Keratinocyte (primary cell): ENCODE measurements around the gene ATXN7. TPM values are rescaled to one million over a fixed set of nuclear protein-coding genes. Genes with fewer than 3 reads are reported as not detected.

Experiments used
- DNase-seq: peaks from one replicate; pipeline ENCODE4 v3.0.0-alpha.2; 2011; ENCODE audit warnings: low read depth, missing footprints, low spot score
- FAIRE-seq: peaks from 2 replicates; lab custom pipeline; 2011; peaks lifted over from hg19 to GRCh38; lab: Jason Lieb, UNC
- H2AFZ ChIP-seq: 2 replicates; pipeline ENCODE4 v1.6.0; 2012; ENCODE audit warnings: low read length, control low read depth, inconsistent platforms; ENCODE audit not compliant: control insufficient read depth
- H3K27ac ChIP-seq: 2 replicates; pipeline ENCODE4 v1.5.1; 2011; ENCODE audit warnings: low read length; ENCODE audit not compliant: control insufficient read depth, insufficient read depth
- H3K27me3 ChIP-seq: 3 replicates; pipeline ENCODE4 v1.6.0; 2011; ENCODE audit warnings: low read length; ENCODE audit not compliant: control insufficient read depth, insufficient read depth; ENCODE audit errors: extremely low read depth
- H3K36me3 ChIP-seq, 2 experiments: 2 replicates in 1 of 2; 3 replicates in 1 of 2; pipeline ENCODE4 v1.5.1; 2011; ENCODE audit warnings: low read length in 2 of 2, mild to moderate bottlenecking in 1 of 2; ENCODE audit not compliant: control insufficient read depth in 2 of 2, insufficient read depth in 2 of 2; ENCODE audit errors: extremely low read depth in 1 of 2
- H3K4me1 ChIP-seq: 3 replicates; pipeline ENCODE4 v1.5.1; 2011; ENCODE audit warnings: low read length; ENCODE audit not compliant: control insufficient read depth, insufficient read depth; ENCODE audit errors: extremely low read depth
- H3K4me2 ChIP-seq: 3 replicates; pipeline ENCODE4 v1.6.0; 2011; ENCODE audit warnings: low read depth, low read length; ENCODE audit not compliant: control insufficient read depth, insufficient read depth; ENCODE audit errors: extremely low read depth
- H3K4me3 ChIP-seq, 3 experiments: fragments of 200-600 bp in 1 of 3; sonication (generic) in 1 of 3; 2 replicates in 2 of 3; 3 replicates in 1 of 3; pipeline ENCODE4 v1.5.1; 2011 to 2016; ENCODE audit warnings: low read length in 3 of 3, mild to moderate bottlenecking in 3 of 3, control low read depth in 2 of 3, inconsistent platforms in 1 of 3, low read depth in 1 of 3, mixed read lengths in 1 of 3, mixed run types in 1 of 3, moderate library complexity in 1 of 3; ENCODE audit not compliant: control insufficient read depth in 2 of 3, insufficient read depth in 2 of 3; ENCODE audit errors: extremely low read depth in 1 of 3
- H3K79me2 ChIP-seq: 2 replicates; pipeline ENCODE4 v1.6.0; 2012; ENCODE audit warnings: low read length; ENCODE audit not compliant: control insufficient read depth, insufficient read depth
- H3K9ac ChIP-seq: 3 replicates; pipeline ENCODE4 v1.6.0; 2011; ENCODE audit warnings: low read length; ENCODE audit not compliant: control insufficient read depth, insufficient read depth; ENCODE audit errors: extremely low read depth
- H3K9me1 ChIP-seq: 3 replicates; pipeline ENCODE4 v1.6.0; 2011; ENCODE audit warnings: low read length; ENCODE audit not compliant: control insufficient read depth, insufficient read depth; ENCODE audit errors: extremely low read depth
- H3K9me3 ChIP-seq: 2 replicates; pipeline ENCODE4 v1.5.1; 2012; ENCODE audit warnings: low read depth, low read length; ENCODE audit not compliant: control insufficient read depth
- H4K20me1 ChIP-seq: 3 replicates; pipeline ENCODE4 v1.6.0; 2011; ENCODE audit warnings: low read length; ENCODE audit not compliant: control insufficient read depth, insufficient read depth; ENCODE audit errors: extremely low read depth
- CTCF ChIP-seq, 3 experiments: IDR thresholded peaks in 1 of 3; conservative IDR thresholded peaks in 1 of 3; optimal IDR thresholded peaks in 1 of 3; 2 replicates in 2 of 3; 3 replicates in 1 of 3; pipeline versions ENCODE3 to v1.5.1; 2011; ENCODE audit warnings: low read length in 3 of 3, mild to moderate bottlenecking in 3 of 3, moderate library complexity in 2 of 3, control low read depth in 1 of 3, inconsistent platforms in 1 of 3; ENCODE audit not compliant: insufficient read depth in 2 of 3; ENCODE audit errors: extremely low read depth in 1 of 3
- EZH2 ChIP-seq: IDR thresholded peaks from one replicate; pipeline ENCODE4 v1.6.1; 2012; ENCODE audit warnings: inconsistent platforms, mild to moderate bottlenecking, low read length, moderate library complexity
- dilution Hi-C: fragments of 300-500 bp; cut with MboI; formaldehyde crosslinking; loops from one replicate; pipeline ENCODE4 v1.7.0; 2020; ENCODE audit warnings: low sequenced_read_pairs; ENCODE audit not compliant: extremely low pct_ligation_motif_present
- polyA plus RNA-seq, 5 experiments: library from polyadenylated mRNA; depleted of rRNA in 3 of 5; stranded (reverse) in 3 of 5; stranded (forward) in 1 of 5; unstranded in 1 of 5; fragments of >200 nt; gene quantifications; 1 replicate in 1 of 5; 2 replicates in 3 of 5; 3 replicates in 1 of 5; pipeline versions ENCODE4 v1.2.1 to v1.2.3, GENCODE V29; 2011 to 2012; ENCODE audit warnings: missing spikeins in 2 of 5, low read depth in 1 of 5, low replicate concordance in 1 of 5

The ATXN7 gene
- polyA plus RNA-seq, 1 donor (not counting 4 experiments of a cell fraction or from before 2014, with no cell fraction given), result 8.8 TPM

DNA sequence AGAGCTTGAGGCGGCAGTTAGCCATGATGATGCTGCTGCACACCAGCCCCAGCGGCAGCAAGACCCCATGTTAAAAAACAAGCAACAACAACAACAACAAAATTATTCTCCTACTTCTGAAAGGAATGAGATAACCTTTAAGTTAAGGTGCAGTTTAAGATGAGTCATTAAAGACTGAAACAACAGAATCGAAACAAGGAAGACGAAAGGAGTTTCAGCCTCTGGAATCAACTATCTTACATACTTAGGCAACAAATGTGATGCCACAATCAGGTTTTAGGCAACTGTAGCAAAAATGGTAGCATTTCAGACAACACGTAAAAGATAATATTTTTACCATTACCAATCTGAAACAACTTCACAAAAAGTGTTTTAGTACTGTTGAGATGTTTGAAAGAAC is 36.3 kb downstream of the ATXN7 start:
- Histone ChIP-seq H4K20me1 (no peaks in the 10 kb centered on the region), H3K4me3 (no peak overlapping the region), H3K36me3 (peaks cover 3 to 12% of the 10 kb centered on the region in 2 experiments), H2AFZ (no peak overlapping the region), H3K27ac (no peak overlapping the region), H3K9ac (no peak overlapping the region), H3K79me2 (peaks cover 9% of the 10 kb centered on the region), H3K27me3 (no peaks in the 10 kb centered on the region), H3K4me2 (no peak overlapping the region), H3K9me1 (no peaks in the 10 kb centered on the region), H3K4me1 (no peaks in the 10 kb centered on the region), H3K9me3 (no peaks in the 10 kb centered on the region)
- dilution Hi-C loops, result no loop called here
- no peak for TF ChIP-seq EZH2
- no peak for TF ChIP-seq CTCF (optimal IDR thresholded peaks at IDR 0.05 in 1 of 3, IDR thresholded peaks at IDR 0.05 in 1 of 3, conservative IDR thresholded peaks at IDR 0.05 in 1 of 3; ENCODE audit: extremely low read depth in 1 of 3, insufficient read depth in 2 of 3, low read length in 3 of 3)
- FAIRE-seq (no peak), DNase-seq (no peak)

DNA sequence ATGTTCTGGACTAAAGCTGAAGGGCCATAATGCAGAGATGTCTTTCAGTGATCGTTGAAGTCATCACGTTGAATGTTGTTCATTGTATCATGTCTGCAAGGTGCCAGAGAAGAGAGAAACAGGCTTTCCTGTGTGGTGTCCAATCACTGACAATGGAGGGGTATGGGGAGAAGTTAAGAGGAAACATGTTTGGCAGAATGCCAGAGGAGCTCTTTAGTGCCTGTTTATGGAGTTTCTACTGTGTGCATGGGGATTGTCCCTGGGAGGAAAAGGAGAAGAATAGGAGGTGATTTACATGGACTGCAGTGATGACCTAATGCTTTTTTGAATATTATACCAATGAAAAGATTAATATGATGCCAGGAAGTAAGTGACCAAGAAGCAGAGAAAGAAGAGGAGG is 36.8 kb downstream of the ATXN7 start:
- Histone ChIP-seq H3K36me3 (peaks cover 3 to 12% of the 10 kb centered on the region in 2 experiments), H3K79me2 (peaks cover 9% of the 10 kb centered on the region), H2AFZ (no peak overlapping the region), H4K20me1 (no peaks in the 10 kb centered on the region), H3K27ac (no peak overlapping the region), H3K27me3 (no peaks in the 10 kb centered on the region), H3K4me1 (no peaks in the 10 kb centered on the region), H3K4me2 (no peak overlapping the region), H3K4me3 (no peak overlapping the region), H3K9ac (no peak overlapping the region), H3K9me1 (no peaks in the 10 kb centered on the region), H3K9me3 (no peaks in the 10 kb centered on the region)
- DNase-seq (no peak), FAIRE-seq (no peak)
- TF ChIP-seq EZH2 (no peak), CTCF (optimal IDR thresholded peaks at IDR 0.05 in 1 of 3, IDR thresholded peaks at IDR 0.05 in 1 of 3, conservative IDR thresholded peaks at IDR 0.05 in 1 of 3; ENCODE audit: extremely low read depth in 1 of 3, insufficient read depth in 2 of 3, low read length in 3 of 3) (no peak)
- dilution Hi-C loops, result no loop called here
